Stimulated activated CD8-positive, alpha-beta memory T cell treated with anti-CD3 and anti-CD28 coated beads, Interleukin-7, amount 100 ng/mL, for 48 hours (primary cell): ENCODE data around the gene ASS1.
A peak's percentile ranks its signal among the peaks of the same experiment; 100 is the strongest.

Experiments used
- DNase-seq, 2 donors: peaks; one replicate each; pipeline ENCODE4 v3.0.0-alpha.2; 2020; ENCODE audit warnings: low read depth in 1 of 2; ENCODE audit errors: extremely low read depth in 1 of 2

ASS1 gene

GRCh38 chr9:130451509-130452388 is 7.0 kb downstream of the ASS1 start:
- no peak for DNase-seq

- no peak for DNase-seq
These were observed 8.1 kb downstream of the ASS1 start for GRCh38 chr9:130452835-130453234.

- no peak for DNase-seq
These were observed 8.7 kb downstream of the ASS1 start for GRCh38 chr9:130453487-130453886.

- DNase-seq: no peak
These were observed 9.5 kb downstream of the ASS1 start for GRCh38 chr9:130454096-130454811.

- DNase-seq: no peak
These were observed 10.1 kb downstream of the ASS1 start for GRCh38 chr9:130454812-130455325.

- DNase-seq: no peak
These were observed 13.5 kb downstream of the ASS1 start for GRCh38 chr9:130458027-130458803.

GRCh38 chr9:130458804-130459067 is 14.0 kb downstream of the ASS1 start:
- no peak for DNase-seq

GRCh38 chr9:130459151-130459550 is 14.4 kb downstream of the ASS1 start:
- no peak for DNase-seq

GRCh38 chr9:130459941-130460669 is 15.3 kb downstream of the ASS1 start:
- DNase-seq: no peak

GRCh38 chr9:130461218-130461630 is 16.5 kb downstream of the ASS1 start:
- DNase-seq: peak; percentile 37 to 39

- DNase-seq: no peak
These were observed 17.0 kb downstream of the ASS1 start for GRCh38 chr9:130461731-130462130.

GRCh38 chr9:130462685-130463540 is 18.2 kb downstream of the ASS1 start:
- DNase-seq: no peak

- DNase-seq: no peak
These were observed 19.3 kb downstream of the ASS1 start for GRCh38 chr9:130463763-130464745.

- no peak for DNase-seq
These were observed 20.8 kb downstream of the ASS1 start for GRCh38 chr9:130465383-130466096.

GRCh38 chr9:130466537-130467217 is 21.9 kb downstream of the ASS1 start:
- DNase-seq: no peak

- DNase-seq: no peak
These were observed 22.6 kb downstream of the ASS1 start for GRCh38 chr9:130467316-130467715.

GRCh38 chr9:130468566-130468965 is 23.8 kb downstream of the ASS1 start:
- no peak for DNase-seq
